GM18507 (cell line): Measurements from ENCODE around the gene UBIAD1.
"Not testable (repeated sequence)": the region's sequence is repeated elsewhere in the genome, so short reads cannot be mapped to it uniquely, and the experiment has no call there.

Source experiments
- DNase-seq: peaks from one replicate; pipeline ENCODE4 v3.0.0; 2011; ENCODE audit warnings: low read depth; ENCODE audit not compliant: insufficient read length; ENCODE audit errors: extremely low spot score
- FAIRE-seq: peaks from 2 replicates; lab custom pipeline; 2011; peaks lifted over from hg19 to GRCh38; lab: Jason Lieb, UNC

The UBIAD1 gene

GRCh38 chr1:11273595-11274234, 717 bp downstream of the UBIAD1 start:
- DNase-seq: no peak
- FAIRE-seq: no peak

- DNase-seq (no peak), FAIRE-seq (no peak)
These were observed 6.2 kb downstream of the UBIAD1 start for GRCh38 chr1:11279152-11279551.

- no peak for FAIRE-seq
- DNase-seq: no peak
These were observed 6.6 kb downstream of the UBIAD1 start for GRCh38 chr1:11279630-11280029.

- peak; percentile 89 for FAIRE-seq
- DNase-seq: no peak
These were observed 7.8 kb downstream of the UBIAD1 start for GRCh38 chr1:11280719-11281376.

- no peak for DNase-seq
- FAIRE-seq: no peak
These were observed 8.7 kb downstream of the UBIAD1 start for GRCh38 chr1:11281518-11282331.

GRCh38 chr1:11283151-11283550, 10.2 kb downstream of the UBIAD1 start:
- no peak for FAIRE-seq
- no peak for DNase-seq

GRCh38 chr1:11284784-11285183, 11.8 kb downstream of the UBIAD1 start:
- no peak for FAIRE-seq
- DNase-seq: no peak

GRCh38 chr1:11285883-11286734, 13.1 kb downstream of the UBIAD1 start:
- DNase-seq (no peak), FAIRE-seq (no peak)

- FAIRE-seq (no peak), DNase-seq (no peak)
These were observed 13.9 kb downstream of the UBIAD1 start for GRCh38 chr1:11286735-11287410.

- DNase-seq (no peak), FAIRE-seq (no peak)
These were observed 16.1 kb downstream of the UBIAD1 start for GRCh38 chr1:11289064-11289463.

- DNase-seq (no peak), FAIRE-seq (no peak)
These were observed 18.1 kb downstream of the UBIAD1 start for GRCh38 chr1:11291049-11291448.

- FAIRE-seq: no peak
- no peak for DNase-seq
These were observed 20.9 kb downstream of the UBIAD1 start for GRCh38 chr1:11293856-11294255.

GRCh38 chr1:11294951-11295350, 22.0 kb downstream of the UBIAD1 start:
- DNase-seq: no peak
- no peak for FAIRE-seq

GRCh38 chr1:11295905-11296304, 22.9 kb downstream of the UBIAD1 start:
- FAIRE-seq (no peak), DNase-seq (no peak)

- DNase-seq, FAIRE-seq: not testable (repeated sequence)
These were observed 24.8 kb downstream of the UBIAD1 start for GRCh38 chr1:11297774-11298173.

- no peak for DNase-seq
These were observed 25.6 kb downstream of the UBIAD1 start for GRCh38 chr1:11298390-11299224.

GRCh38 chr1:11299225-11299574, 26.2 kb downstream of the UBIAD1 start:
- DNase-seq: no peak
- FAIRE-seq: no peak

More at GRCh38 chr1:11298390-11299224, 25.6 kb downstream of the UBIAD1 start:
- FAIRE-seq: no peak

- no peak for FAIRE-seq
- DNase-seq: no peak
These were observed 28.6 kb downstream of the UBIAD1 start for GRCh38 chr1:11301601-11302000.
